Stimulated activated CD4-positive, alpha-beta T cell treated with anti-CD3 and anti-CD28 coated beads, Interleukin-1b, Interleukin-23, amount 100 ng/mL, for 1 hour (primary cell): ENCODE data around the gene CACNA1H.
"Not testable (repeated sequence)": the region's sequence is repeated elsewhere in the genome, so short reads cannot be mapped to it uniquely, and the experiment has no call there.

Experiments used
- DNase-seq, 2 donors: peaks; one replicate each; pipeline ENCODE4 v3.0.0-alpha.2; 2020; ENCODE audit warnings: low read depth in 2 of 2

Gene CACNA1H

DNA sequence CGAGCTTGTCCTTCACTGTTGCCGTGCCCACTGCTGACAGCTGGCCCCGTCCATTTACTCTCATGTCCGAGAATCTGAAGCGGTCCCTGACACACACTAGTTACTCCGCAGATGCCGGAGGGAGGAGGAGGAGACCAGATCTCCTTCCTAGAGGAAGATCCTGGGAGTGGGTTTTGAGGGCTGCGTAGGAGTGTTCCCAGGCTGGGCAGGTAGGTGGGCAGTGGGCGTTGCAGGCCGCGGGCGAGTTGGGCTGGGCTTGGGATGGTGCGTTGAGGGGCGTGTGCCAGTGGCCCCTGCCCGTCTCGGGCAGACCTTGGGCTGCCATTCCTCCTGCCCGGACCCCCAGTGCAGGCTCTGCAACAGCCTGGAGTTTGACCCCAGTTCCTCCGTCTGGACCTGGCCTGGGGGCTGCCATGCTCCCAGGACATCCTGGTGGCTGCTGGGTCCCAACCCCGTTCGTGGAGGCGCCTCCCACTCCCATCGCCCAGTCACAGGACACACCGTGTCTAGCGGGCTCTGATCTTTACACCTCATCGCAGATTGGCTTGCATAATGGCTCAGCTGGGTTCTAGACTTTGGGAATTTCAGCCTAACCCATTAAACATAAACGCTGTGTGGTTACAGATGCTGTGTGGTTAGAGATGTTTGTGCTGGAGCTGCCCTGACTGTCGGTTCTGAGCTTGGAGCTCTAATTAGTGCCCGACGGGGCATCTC is 22.8 kb downstream of the CACNA1H start:
- DNase-seq = no peak

DNA sequence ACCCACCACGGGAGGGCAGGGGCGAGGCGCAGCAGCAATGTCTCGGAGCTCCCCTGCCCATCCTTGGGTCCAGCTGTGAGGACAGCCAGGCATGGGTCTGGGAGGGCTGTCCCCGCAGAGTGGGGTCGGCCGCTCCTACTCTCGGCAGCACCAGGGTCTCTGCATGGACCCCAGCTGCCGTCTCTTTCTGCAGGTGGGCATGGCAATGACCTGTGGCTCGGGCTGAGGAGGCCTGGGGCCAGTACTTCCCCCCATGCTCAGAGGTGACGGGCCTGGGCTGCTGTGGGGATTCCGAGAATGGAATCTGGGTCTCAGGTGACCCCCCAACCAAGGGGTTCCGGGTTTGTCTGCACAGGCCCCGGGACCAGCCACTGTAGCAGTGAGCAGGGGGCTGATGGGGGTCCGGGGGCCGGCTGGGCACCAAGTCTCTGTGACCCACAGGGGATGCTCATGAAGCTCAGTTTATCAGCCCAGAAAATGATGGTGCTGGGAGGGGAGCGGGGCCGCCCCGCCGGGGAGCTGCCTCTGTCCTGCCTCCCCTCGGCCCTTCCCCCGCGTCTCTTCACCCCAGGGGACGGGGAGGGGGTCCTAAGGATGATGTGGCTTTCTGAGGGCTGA is 23.5 kb downstream of the CACNA1H start:
- DNase-seq = no peak

DNA sequence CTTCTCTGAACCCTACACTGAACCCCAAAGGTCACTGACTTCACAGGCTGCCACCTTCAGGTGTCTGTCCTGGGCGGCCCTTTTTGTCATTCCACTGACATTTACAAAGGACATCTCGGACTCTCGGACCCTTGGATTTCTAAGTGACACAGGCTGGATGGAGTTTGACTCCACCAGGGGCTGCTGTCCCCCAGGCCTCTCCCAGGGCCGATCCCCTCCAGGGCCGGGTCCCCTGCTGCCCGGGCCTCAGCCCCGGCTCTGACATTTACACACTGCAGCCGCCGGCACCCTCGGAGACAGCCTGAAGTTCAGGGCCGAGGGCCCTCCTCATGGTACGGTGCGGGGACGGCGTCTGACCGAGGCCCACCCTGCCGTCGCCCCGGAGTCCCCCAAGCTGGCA is 24.1 kb downstream of the CACNA1H start:
- no peak for DNase-seq

DNA sequence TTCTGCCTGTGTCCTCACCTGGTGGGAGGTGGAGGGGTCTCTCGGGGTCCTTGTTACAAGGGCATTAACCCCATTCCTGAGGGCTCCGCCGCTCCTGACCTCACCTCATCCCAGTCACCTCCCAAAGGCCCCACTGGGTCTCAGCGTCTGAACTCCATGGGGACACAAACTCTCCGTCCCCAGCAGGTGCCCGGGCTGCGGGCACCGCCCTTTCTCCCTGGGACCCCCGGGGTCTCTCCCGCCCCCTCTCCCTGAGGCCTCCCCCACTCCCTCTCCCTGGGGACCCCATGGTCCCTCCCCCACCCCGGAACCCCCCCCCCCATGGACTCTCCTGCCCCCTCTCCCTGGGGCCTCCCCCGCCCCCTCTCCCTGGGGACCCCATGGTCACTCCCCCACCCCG is 24.8 kb downstream of the CACNA1H start:
- no peak for DNase-seq

DNA sequence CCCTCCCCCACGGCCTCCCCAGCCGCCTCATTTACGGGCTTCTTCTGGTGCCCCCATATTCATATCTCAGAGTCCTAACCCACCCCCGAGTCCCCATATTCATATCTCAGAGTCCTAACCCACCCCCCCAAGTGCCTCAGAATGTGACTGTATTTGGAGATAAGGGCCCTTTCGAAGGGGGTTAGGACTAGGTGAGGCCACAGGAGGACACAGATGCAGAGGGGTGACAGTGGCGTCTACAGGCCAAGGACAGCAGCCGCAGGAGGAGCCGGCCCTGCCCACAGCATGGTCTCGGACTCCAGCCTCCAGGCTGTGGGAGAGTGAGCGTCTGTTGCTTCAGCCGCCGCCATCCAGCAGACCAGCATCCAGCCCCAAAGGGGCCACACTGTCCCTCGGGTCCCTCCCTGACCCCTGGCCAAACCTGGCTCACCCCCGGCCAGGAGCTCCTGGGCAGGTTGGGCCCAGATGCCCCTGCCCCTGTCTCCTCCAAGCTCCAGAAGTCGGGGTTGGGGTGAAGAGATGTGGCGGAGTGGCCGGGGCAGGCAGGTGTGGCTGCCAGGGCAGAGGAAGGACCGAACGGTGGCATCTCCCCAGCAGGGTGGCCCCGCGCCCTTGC is 25.5 kb downstream of the CACNA1H start:
- no peak for DNase-seq

DNA sequence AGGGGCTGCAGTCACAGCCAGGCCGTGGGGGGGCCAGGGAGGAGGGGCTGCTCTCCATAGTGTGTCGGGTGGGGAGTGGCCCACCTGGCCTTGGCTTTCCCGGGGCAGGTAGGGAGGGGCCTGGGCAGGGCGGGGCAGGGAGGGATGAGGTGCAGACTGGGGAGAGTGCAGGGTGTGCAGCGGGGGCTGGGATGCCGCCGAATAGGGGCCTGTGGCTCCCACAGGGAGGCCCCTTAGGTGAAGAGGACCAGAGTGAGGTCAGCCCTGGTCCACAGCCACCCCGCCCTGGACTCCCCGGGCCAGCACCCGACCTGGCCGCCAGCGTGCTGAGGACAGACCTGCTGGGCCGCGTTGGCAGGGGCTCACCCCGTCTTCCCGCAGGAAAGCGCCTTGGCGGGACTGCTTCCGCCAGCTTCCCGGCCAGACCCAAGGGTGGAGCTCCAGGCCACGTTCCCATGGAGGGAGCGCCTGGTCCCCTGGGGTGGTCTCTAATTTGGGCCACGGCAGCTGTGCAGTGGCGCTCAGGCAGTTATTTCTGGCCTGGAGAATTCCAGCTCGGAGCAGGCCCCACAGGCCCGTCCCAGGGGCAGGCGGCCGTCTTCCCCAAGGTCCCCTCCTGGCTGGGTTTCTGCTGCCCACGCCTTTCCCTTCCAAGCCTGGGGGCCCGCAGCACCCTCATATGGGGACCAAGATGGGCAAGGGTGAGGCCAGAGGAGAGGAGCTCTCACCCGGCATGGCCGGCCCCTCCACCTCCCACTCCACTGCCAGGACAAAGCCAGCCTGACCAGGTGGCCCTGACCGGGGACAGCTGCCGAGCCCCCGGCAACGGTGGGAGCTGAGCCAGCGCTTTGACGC is 27.9 kb downstream of the CACNA1H start:
- no peak for DNase-seq

DNA sequence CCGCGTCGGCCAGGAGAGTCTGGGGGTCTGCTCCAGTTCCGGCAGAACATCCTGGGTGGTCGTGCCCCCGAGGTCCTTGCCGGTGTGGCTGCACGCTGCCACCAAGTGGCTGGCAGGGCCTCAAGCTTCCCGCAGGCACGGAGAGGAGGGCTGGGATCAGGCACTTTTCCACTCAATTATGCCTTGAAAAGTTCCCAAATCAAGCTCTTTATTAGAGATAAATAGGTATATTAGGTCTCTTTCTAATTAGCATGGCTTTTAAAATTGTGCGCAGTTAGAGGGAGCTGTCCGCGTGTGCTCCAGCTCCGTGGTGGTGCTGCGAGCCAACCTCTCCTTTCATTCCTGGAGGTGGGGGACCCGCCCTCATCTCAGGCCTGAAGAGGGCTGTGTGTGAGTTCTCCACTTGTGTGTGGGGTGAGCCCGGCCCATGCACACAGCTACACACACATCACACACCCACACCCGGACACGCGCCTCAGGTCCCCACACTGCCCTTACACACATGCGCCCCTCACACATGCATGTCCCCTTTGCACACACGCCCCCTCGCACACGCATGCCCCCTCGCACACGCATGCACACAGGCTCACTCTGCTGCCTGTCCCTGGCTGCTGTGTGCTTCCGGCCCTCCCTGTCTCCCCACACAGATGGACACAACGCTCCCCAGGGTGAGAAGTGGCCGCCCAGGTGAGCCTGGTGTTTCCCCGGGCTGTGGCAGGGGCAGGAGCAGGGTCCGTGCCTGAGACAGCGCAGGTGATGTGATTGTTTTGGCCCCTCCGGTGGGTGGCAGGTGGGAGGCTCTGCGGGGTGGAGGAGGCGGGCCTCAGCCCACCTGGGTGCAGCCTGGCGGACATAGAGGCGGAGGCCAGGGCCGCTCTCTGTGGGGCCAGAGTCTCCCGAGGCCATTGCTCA is 28.8 kb downstream of the CACNA1H start:
- no peak for DNase-seq

DNA sequence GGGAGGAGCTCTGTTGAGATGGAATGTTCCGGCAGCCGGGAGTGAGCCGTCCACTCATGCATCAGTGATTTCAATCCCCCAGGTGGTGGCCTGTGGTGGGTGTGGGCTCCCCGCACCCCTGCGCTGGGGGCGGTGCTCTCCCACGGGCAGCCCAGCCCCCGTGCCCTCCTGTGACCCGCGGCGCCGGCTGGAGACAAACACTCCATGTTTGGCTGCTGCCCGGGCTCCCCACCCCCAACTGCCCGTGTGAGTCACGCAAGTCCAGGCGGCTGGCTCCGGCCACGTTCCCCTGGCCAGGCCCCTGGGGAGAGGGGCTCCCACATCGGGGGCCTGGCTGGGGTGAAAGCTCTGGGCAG is 29.4 kb downstream of the CACNA1H start:
- no peak for DNase-seq

DNA sequence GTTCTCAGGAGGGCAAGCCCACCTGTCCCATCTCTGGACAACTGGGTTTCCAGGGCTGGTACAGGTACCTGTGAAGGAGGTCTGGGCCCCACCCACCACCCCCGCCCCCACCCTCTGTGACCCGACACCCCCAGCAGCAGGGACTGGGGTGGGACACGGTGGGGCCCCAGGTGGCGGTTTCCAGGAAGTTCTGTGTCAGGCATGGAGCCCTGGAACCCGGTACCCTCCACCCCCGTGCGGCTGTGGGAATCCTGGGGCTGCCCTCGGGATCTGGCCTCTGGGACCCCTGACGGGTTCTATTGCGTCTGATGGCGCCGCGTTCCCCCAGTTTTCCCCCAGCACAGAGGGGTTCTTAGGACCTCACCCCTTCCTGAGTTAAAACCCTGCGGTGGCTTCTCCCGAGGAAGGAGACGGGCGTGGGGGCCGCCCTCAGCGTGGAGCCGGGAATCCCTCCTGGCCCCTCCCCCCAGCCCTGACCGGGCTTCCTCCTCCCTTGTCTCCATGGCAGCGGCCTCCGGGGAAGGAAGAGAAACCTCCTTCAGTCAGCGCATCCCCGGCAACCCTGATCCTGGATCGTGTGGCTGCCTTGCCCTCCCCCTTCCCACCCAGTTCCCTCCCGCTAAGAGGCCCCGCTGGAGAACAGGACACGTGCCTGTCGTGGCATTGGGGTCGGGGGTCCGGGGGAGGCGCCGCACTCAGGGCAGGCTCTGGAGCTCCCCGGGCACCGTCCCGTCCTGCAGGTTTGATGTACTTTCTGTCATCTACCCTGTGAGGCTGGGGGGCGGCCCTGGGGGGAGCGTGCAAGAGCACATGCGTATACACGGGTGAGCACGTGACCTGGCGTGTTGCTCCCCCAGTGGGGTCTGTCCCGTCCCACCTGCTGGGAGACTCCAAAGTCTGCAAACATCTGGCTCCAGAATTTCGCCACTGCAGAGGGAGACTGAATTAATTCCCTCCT is 30.3 kb downstream of the CACNA1H start:
- DNase-seq = no peak

DNA sequence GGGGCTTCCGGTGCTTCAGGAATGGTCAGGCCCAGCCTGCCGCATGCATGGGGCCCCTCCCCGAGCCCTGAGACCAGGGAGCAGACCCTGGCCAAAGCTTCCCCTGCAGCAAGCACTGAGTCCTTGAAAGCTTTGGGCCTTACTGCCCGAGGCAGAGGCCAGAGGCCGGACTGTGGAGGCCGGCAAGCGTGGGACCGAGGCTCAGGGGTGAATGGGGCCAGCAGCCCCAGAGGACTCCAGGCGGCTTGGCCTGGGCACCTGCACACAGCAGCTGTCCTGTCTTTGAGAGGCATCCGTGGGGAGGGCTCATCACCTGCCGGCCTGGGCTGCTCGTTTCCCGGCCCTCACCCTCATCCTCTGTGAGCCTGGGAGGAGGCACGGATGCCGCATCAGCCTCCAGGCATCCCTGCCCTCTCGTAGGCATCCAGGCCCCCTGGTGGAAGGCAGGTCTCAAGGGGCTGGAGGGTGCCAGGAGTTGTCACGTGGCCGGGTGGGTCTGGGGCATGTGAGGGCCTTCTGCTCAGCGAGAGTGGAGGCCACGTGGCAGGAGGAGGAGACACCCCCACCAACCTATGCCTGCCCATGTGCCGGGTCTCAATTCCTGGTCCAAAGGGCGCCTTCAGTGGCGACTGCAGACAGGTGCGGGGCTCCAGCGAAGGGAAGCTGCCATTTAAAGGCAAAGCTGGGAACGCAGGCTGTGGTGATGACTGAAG is 31.4 kb downstream of the CACNA1H start:
- DNase-seq = no peak

DNA sequence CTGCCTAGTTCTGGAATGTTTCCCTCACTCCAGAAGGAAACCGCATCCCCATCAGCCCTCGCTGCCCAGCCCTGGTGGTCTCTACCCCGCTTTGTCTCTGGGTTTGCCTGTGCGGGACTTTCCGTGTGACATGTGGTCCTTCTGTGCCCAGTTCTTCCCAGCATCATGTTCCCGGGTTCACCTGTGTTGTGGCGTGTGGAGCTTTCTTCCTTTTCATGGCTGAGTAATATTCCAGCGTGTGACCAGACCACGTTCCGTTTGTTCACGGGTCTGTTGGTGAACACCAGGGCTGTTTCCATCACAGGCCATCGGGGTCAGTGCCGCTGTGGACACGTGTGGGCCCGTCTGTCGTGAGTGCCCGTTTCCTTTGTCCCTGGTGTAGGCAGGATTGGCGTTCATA is 32.1 kb downstream of the CACNA1H start:
- DNase-seq = no peak

DNA sequence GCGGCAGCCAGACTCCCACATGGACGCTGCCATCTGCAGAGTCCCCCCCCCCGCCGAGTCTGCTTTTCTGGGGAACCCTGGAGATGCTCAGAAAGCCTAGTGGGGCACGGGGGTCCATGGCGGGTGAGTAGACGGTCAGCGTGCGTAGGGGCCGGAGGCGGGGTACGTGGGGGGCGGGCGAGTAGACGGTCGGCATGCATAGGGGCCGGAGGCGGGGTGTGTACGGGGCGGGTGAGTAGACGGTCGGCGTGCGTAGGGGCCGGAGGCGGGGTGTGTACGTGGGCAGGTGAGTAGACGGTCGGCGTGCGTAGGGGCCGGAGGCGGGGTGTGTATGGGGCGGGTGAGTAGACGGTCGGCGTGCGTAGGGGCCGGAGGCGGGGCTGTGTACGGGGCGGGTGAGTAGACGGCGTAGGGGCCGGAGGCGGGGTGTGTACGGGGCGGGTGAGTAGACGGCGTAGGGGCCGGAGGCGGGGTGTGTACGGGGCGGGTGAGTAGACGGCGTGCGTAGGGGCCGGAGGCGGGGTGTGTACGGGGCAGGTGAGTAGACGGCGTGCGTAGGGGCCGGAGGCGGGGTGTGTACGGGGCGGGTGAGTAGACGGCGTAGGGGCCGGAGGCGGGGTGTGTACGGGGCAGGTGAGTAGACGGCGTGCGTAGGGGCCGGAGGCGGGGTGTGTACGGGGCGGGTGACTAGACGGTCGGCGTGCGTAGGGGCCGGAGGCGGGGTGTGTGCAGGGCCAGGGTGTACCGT is 32.7 kb downstream of the CACNA1H start:
- not testable (repeated sequence) for DNase-seq

DNA sequence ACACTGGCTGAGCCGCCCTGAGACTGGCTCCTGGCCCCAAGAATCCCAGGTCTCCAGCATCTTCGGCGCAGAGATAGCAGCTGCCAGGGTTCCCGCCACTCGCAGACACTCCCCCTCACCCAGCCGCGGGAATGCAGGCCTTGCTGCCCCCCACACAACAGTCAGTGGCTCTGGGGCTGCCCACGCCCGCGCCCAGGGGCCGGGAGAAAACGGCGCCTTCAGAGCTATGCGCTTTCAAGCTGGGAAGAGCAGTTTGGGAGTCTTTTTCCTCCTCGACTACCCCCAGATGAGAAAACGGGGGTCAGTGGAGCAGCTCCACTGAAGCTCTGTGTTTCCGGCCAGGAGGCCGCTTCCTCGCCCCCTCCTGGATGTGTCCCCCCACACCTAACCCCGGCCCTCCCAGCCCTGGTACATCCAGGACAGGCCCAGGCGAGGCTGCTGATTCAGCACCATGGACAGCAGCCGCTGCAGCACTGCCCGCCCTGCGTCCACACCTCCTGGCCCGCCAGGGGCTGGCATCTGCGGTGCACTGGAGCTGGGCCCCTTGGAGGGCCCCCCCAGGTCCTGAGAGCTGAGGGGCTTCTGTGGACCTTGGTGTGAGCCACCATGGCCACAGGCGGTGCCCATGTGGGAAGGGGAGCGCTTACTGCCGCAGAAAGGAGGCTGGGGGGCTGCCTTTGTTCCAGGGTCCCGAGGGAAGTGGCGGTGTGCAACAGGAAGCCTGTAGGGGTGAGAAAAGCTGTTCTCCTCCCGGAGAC is 35.7 kb downstream of the CACNA1H start:
- DNase-seq = peak in 1 of 2 donors; percentile 14

DNA sequence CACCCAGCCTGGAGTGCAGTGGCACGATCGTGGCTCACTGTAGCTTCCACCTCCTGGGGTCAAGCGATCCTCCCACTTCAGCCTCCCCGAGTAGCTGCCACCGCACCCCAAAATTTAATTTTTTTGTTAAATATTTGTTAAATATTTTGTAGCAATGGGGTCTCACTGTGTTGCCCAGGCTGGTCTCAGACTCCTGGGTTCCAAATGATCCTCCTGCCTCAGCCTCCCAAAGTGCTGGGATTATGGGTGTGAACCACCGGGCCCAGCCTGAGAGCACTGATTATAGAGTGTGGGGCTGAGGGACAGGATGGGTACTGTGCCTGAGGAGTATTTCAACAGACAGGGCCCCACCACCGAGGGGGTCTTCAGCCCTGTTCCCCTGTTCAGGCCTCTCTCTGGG is 36.5 kb downstream of the CACNA1H start:
- no peak for DNase-seq

DNA sequence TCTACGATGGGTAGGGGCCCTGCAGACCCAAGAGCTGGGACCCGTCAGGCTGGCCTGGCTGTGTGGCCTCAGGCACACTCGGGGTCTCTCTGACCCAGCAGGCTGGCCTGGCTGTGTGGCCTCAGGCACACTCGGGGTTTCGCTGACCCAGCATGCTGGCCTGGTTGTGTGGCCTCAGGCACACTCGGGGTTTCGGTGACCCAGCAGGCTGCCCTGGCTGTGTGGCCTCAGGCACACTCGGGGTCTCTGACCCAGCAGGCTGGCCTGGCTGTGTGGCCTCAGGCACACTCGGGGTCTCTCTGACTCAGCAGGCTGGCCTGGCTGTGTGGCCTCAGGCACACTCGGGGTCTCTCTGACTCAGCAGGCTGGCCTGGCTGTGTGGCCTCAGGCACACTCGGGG is 37.9 kb downstream of the CACNA1H start:
- DNase-seq = not testable (repeated sequence)

DNA sequence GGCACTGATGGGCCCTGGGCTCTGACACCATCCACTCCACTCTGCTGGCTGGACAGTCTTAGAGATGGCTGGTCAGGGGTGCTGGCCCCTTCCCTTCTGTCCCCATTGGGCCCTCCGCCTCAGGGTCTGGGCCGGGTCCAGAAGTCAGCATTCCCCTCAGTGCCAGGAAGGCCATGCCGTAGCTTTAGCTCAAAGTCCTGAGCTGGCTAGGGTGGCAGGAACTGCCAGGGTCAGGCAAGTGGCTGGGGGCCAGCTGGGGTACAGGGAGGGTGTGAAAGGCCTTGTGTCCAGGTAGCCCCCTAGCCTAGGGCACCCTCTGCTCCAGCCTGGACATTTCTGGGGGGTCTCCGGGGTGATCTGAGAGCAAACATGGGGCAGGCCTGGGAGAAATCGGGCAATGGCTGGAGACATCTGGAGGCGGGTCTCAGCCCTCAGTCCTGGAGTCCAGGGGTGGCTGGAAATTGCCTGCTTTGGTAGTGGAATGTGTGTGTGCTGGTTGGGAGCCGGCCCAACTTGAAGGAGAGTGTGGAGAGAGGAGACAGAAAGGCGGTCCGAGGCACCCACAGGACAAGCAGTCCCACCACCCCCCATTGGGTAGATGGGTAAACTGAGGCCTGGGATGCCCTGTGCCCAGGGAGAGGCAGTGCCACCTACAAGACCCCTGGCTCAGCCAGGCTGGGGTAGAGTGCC is 39.6 kb downstream of the CACNA1H start:
- DNase-seq = no peak

DNA sequence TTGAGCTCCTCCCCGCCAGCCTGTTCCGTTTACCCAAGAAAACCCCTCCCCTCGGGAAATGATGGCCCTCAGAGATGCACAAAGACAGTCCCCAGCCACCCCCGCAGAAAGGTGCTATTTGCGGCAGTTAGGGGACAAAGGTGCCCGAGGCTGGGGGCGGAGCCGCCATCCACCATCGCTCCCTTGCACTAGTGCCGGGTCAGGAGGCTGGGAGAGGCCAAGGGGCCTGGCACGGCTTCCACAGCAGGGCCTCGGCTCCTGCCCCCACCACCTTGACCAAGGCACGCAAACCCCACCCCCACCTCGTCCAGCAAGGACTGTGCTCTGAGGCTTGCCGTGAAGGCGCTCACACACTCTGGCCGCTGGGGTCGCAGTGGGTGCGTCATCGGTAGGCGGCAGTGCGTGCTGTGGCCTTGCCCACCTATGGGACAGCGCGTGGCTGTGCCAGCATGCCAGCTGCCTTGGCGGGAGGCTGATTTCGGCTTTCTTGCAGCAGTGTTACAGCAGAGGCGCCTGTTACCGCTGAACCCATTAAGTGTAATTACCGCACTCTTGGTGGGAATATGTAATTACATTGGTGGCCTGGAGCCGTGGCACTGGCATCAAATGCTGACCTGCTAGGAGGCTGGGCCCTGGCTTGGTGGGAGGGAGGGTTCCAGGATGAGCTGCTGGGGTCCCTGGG is 40.4 kb downstream of the CACNA1H start:
- no peak for DNase-seq
